ENCODE results near the gene CEP20.

GRCh38 chr16:15916323-15916722, 27.9 kb upstream of the CEP20 start:
- TF ChIP-seq CTCF (IDR thresholded peaks at IDR 0.05), result no peak
- TF ChIP-seq POLR2A (IDR thresholded peaks at IDR 0.05), result no peak

All from lower leg skin (tissue), 3 donors.